ENCODE measurements around the gene BCL3.
"Not testable (repeated sequence)": the region's sequence is repeated elsewhere in the genome, so short reads cannot be mapped to it uniquely, and the experiment has no call there.

BCL3 gene

GRCh38 chr19:44714597-44715169 is 33.8 kb upstream of the BCL3 start:
- no peaks in the 10 kb centered on the region for H3K4me1 Mint-ChIP-seq (ENCODE audit: low read depth)
- H3K9me3 Mint-ChIP-seq: peaks cover 9% of the 10 kb centered on the region
- no peak overlapping the region for H3K27ac Mint-ChIP-seq
- no peaks in the 10 kb centered on the region for H3K36me3 Mint-ChIP-seq (ENCODE audit: low read depth)
- H3K4me3 Mint-ChIP-seq: no peak overlapping the region
- no peaks in the 10 kb centered on the region for H3K27me3 Mint-ChIP-seq

GRCh38 chr19:44717603-44718002 is 30.9 kb upstream of the BCL3 start:
- Mint-ChIP-seq H3K27ac (no peak overlapping the region), H3K36me3 (ENCODE audit: low read depth) (no peaks in the 10 kb centered on the region), H3K27me3 (no peaks in the 10 kb centered on the region), H3K4me3 (no peak overlapping the region), H3K9me3 (peaks cover 9% of the 10 kb centered on the region), H3K4me1 (ENCODE audit: low read depth) (peaks cover 17% of the 10 kb centered on the region)

GRCh38 chr19:44718441-44719261 is 29.9 kb upstream of the BCL3 start:
- Mint-ChIP-seq H3K27ac (no peak overlapping the region), H3K4me1 (ENCODE audit: low read depth) (peaks cover 28% of the 10 kb centered on the region), H3K27me3 (no peaks in the 10 kb centered on the region), H3K9me3 (peaks cover 9% of the 10 kb centered on the region), H3K36me3 (ENCODE audit: low read depth) (no peaks in the 10 kb centered on the region), H3K4me3 (no peak overlapping the region)

- Mint-ChIP-seq H3K27me3 (no peaks in the 10 kb centered on the region), H3K4me1 (ENCODE audit: low read depth) (peaks cover 34% of the 10 kb centered on the region), H3K9me3 (peaks cover 9% of the 10 kb centered on the region), H3K27ac (no peak overlapping the region), H3K4me3 (no peak overlapping the region), H3K36me3 (ENCODE audit: low read depth) (no peaks in the 10 kb centered on the region)
Observed at GRCh38 chr19:44719262-44719701, 29.2 kb upstream of the BCL3 start.

GRCh38 chr19:44720396-44720795 is 28.1 kb upstream of the BCL3 start:
- H3K27ac Mint-ChIP-seq; H3K27me3 Mint-ChIP-seq; H3K36me3 Mint-ChIP-seq (ENCODE audit: low read depth); H3K9me3 Mint-ChIP-seq; H3K4me3 Mint-ChIP-seq: not testable (repeated sequence)
- H3K4me1 Mint-ChIP-seq (ENCODE audit: low read depth): peaks cover 42% of the 10 kb centered on the region

- no peak overlapping the region for H3K27ac Mint-ChIP-seq
- no peaks in the 10 kb centered on the region for H3K36me3 Mint-ChIP-seq (ENCODE audit: low read depth)
- no peaks in the 10 kb centered on the region for H3K27me3 Mint-ChIP-seq
- H3K9me3 Mint-ChIP-seq: peaks cover 2% of the 10 kb centered on the region
- H3K4me3 Mint-ChIP-seq: no peak overlapping the region
- peaks cover 45% of the 10 kb centered on the region for H3K4me1 Mint-ChIP-seq (ENCODE audit: low read depth)
Observed at GRCh38 chr19:44720945-44721344, 27.6 kb upstream of the BCL3 start.

GRCh38 chr19:44721369-44721768 is 27.1 kb upstream of the BCL3 start:
- not testable (repeated sequence) for H3K36me3 Mint-ChIP-seq (ENCODE audit: low read depth); H3K27me3 Mint-ChIP-seq; H3K27ac Mint-ChIP-seq; H3K4me3 Mint-ChIP-seq; H3K9me3 Mint-ChIP-seq
- peaks cover 45% of the 10 kb centered on the region for H3K4me1 Mint-ChIP-seq (ENCODE audit: low read depth)

- Mint-ChIP-seq H3K27ac (peak overlapping the region; percentile 65), H3K4me3 (peak overlapping the region; percentile 23), H3K9me3 (no peaks in the 10 kb centered on the region), H3K36me3 (ENCODE audit: low read depth) (no peaks in the 10 kb centered on the region), H3K27me3 (no peaks in the 10 kb centered on the region), H3K4me1 (ENCODE audit: low read depth) (peaks cover 45% of the 10 kb centered on the region)
Observed at GRCh38 chr19:44722131-44723121, 26.1 kb upstream of the BCL3 start.

- Mint-ChIP-seq H3K27me3 (no peaks in the 10 kb centered on the region), H3K9me3 (no peaks in the 10 kb centered on the region), H3K27ac (no peak overlapping the region), H3K4me1 (ENCODE audit: low read depth) (peaks cover 53% of the 10 kb centered on the region), H3K36me3 (ENCODE audit: low read depth) (no peaks in the 10 kb centered on the region), H3K4me3 (no peak overlapping the region)
Observed at GRCh38 chr19:44723299-44723951, 25.1 kb upstream of the BCL3 start.

GRCh38 chr19:44723952-44724319 is 24.6 kb upstream of the BCL3 start:
- Mint-ChIP-seq H3K36me3 (ENCODE audit: low read depth) (no peaks in the 10 kb centered on the region), H3K9me3 (no peaks in the 10 kb centered on the region), H3K27ac (peak overlapping the region; percentile 38), H3K4me3 (no peak overlapping the region), H3K27me3 (no peaks in the 10 kb centered on the region), H3K4me1 (ENCODE audit: low read depth) (peaks cover 53% of the 10 kb centered on the region)

- no peaks in the 10 kb centered on the region for H3K27me3 Mint-ChIP-seq
- no peak overlapping the region for H3K4me3 Mint-ChIP-seq
- no peak overlapping the region for H3K27ac Mint-ChIP-seq
- peaks cover 53% of the 10 kb centered on the region for H3K4me1 Mint-ChIP-seq (ENCODE audit: low read depth)
- H3K9me3 Mint-ChIP-seq: no peaks in the 10 kb centered on the region
- no peaks in the 10 kb centered on the region for H3K36me3 Mint-ChIP-seq (ENCODE audit: low read depth)
Observed at GRCh38 chr19:44725251-44725650, 23.3 kb upstream of the BCL3 start.

- no peaks in the 10 kb centered on the region for H3K36me3 Mint-ChIP-seq (ENCODE audit: low read depth)
- no peaks in the 10 kb centered on the region for H3K9me3 Mint-ChIP-seq
- peaks cover 53% of the 10 kb centered on the region for H3K4me1 Mint-ChIP-seq (ENCODE audit: low read depth)
- H3K4me3 Mint-ChIP-seq: no peak overlapping the region
- H3K27ac Mint-ChIP-seq: no peak overlapping the region
- H3K27me3 Mint-ChIP-seq: no peaks in the 10 kb centered on the region
Observed at GRCh38 chr19:44725684-44726083, 22.8 kb upstream of the BCL3 start.

- Mint-ChIP-seq H3K27me3 (no peaks in the 10 kb centered on the region), H3K27ac (no peak overlapping the region), H3K4me3 (no peak overlapping the region), H3K36me3 (ENCODE audit: low read depth) (no peaks in the 10 kb centered on the region), H3K4me1 (ENCODE audit: low read depth) (peaks cover 47% of the 10 kb centered on the region), H3K9me3 (no peaks in the 10 kb centered on the region)
Observed at GRCh38 chr19:44726465-44726864, 22.0 kb upstream of the BCL3 start.

GRCh38 chr19:44728178-44728577 is 20.3 kb upstream of the BCL3 start:
- Mint-ChIP-seq H3K27me3 (no peaks in the 10 kb centered on the region), H3K4me3 (no peak overlapping the region), H3K4me1 (ENCODE audit: low read depth) (peaks cover 30% of the 10 kb centered on the region), H3K36me3 (ENCODE audit: low read depth) (no peaks in the 10 kb centered on the region), H3K9me3 (no peaks in the 10 kb centered on the region), H3K27ac (peak overlapping the region; percentile 27)

Measured in stimulated activated naive CD8-positive, alpha-beta T cell treated with anti-CD3 and anti-CD28 coated beads, Interleukin-15, Interleukin-2, amounts not matched to agents 100 ng/mL and 50 ng/mL, for 24 hours (primary cell).